ENCODE results near the gene MIDN.

DNA sequence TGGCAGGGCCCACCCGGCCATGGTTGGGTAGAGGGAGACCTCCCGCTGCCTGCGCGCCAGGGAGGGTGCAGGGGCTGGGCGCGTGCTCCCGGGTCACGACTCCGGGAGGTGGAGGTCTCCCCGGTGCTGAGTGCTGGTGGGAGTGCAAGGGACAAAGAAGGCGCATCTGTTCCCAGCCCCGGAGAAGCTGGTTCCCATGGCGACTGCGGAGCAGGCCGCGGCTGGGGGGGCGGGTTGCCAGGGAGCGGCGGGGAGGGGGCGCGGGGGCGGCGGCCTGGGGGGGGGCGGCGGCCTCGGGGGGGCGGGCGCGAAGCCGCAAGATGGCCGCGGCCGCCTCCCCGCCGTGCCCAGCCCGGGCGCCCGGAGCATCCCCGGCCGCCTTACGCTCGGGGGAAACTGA is 11.8 kb upstream of the MIDN start:
- TF ChIP-seq, protein P1, sequence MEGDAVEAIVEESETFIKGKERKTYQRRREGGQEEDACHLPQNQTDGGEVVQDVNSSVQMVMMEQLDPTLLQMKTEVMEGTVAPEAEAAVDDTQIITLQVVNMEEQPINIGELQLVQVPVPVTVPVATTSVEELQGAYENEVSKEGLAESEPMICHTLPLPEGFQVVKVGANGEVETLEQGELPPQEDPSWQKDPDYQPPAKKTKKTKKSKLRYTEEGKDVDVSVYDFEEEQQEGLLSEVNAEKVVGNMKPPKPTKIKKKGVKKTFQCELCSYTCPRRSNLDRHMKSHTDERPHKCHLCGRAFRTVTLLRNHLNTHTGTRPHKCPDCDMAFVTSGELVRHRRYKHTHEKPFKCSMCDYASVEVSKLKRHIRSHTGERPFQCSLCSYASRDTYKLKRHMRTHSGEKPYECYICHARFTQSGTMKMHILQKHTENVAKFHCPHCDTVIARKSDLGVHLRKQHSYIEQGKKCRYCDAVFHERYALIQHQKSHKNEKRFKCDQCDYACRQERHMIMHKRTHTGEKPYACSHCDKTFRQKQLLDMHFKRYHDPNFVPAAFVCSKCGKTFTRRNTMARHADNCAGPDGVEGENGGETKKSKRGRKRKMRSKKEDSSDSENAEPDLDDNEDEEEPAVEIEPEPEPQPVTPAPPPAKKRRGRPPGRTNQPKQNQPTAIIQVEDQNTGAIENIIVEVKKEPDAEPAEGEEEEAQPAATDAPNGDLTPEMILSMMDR (IDR thresholded peaks at IDR 0.05), result no peak
- TF ChIP-seq POLR2AphosphoS5 (IDR thresholded peaks at IDR 0.05; ENCODE audit: insufficient read depth in 1 of 2, low read depth in 1 of 2) (peak in 1 of 2 donors; percentile 10), POLR2A (IDR thresholded peaks at IDR 0.05) (no peak)

Measured in vagina (tissue), 2 donors.